Testis (tissue), 2 donors: Measurements from ENCODE around the gene PDZD4.

Experiments
- POLR2A ChIP-seq: fragments of 450-650 bp; IDR thresholded peaks from one replicate; pipeline ENCODE4 v1.6.1; 2017; ENCODE audit warnings: antibody characterized with exemption, mild to moderate bottlenecking, moderate library complexity
- TF ChIP-seq, protein P1 (sequence below), 3 experiments: fragments of 450-650 bp in 2 of 3; fragments of 200-600 bp in 1 of 3; sonication (generic) in 1 of 3; IDR thresholded peaks; one replicate each; pipeline ENCODE4 v1.5.1; 2016 to 2019; ENCODE audit warnings: antibody characterized with exemption in 3 of 3, mild to moderate bottlenecking in 2 of 3, moderate library complexity in 1 of 3

DNA sequence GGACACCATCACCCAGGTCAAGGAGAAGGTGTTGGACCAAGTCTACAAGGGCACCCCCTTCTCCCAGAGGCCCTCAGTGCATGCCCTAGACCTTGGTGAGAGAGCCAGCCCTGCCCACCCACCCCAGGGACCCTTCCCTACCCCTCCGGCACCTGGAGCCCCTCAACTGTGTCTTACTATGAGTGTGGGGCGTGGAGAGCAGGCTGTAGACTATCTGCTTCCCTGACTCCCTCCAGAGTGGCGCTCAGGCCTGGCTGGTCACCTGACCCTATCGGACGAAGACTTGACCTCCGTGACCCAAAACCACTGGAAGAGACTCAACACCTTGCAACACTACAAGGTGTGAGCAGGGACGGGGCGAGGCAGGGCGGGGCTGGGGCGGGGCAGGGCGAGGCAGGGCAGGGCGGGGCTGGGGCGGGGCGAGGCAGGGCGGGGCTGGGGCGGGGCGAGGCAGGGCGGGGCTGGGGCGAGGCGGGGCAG is 54.2 kb downstream of the PDZD4 start:
- TF ChIP-seq, protein P1, sequence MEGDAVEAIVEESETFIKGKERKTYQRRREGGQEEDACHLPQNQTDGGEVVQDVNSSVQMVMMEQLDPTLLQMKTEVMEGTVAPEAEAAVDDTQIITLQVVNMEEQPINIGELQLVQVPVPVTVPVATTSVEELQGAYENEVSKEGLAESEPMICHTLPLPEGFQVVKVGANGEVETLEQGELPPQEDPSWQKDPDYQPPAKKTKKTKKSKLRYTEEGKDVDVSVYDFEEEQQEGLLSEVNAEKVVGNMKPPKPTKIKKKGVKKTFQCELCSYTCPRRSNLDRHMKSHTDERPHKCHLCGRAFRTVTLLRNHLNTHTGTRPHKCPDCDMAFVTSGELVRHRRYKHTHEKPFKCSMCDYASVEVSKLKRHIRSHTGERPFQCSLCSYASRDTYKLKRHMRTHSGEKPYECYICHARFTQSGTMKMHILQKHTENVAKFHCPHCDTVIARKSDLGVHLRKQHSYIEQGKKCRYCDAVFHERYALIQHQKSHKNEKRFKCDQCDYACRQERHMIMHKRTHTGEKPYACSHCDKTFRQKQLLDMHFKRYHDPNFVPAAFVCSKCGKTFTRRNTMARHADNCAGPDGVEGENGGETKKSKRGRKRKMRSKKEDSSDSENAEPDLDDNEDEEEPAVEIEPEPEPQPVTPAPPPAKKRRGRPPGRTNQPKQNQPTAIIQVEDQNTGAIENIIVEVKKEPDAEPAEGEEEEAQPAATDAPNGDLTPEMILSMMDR (IDR thresholded peaks at IDR 0.05) = no peak
- no peak for TF ChIP-seq POLR2A
